AG10803 (cell line): ENCODE data around the gene DIS3L2.
A peak's percentile ranks its signal among the peaks of the same experiment; 100 is the strongest.

Experiments used
- DNase-seq: peaks from one replicate; pipeline ENCODE4 v3.0.0; 2010; ENCODE audit warnings: low read depth
- H3K4me3 ChIP-seq: 2 replicates; pipeline ENCODE4 v1.5.1; 2011; ENCODE audit warnings: mild to moderate bottlenecking, low read length, control low read depth
- TF ChIP-seq, protein P1 (sequence below): conservative IDR thresholded peaks from 2 replicates; pipeline ENCODE4 v1.5.1; 2011; ENCODE audit warnings: mild to moderate bottlenecking, low read length, control low read depth, inconsistent platforms

The DIS3L2 gene

DNA sequence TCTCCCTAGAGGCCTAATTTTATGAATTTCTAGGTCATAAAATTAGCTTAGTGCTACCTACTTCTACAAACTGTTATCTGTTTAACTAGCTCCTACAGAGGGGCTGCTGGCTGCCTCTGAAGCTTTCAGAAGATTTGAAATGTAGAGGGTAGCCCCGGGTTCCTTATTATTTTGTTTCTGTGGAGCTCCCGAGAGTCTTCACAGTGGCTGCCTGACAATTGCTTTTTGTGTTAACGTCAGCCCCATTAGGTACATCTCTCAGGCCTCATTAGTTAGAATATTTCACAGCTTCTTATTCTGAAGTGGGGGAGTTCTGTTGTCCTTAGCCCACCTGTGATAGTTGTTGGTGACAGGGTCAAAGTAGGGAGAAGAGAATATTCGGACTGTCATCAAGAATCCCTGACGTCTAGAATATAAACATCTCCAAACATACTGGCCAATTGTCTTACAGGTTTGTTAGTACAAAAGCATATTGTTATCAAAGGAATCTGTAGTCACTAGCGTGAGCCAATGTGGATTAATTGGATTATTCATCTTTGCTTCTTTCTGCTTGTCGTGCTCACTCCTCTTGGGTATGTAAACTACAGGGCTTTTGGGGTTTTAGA, 77.5 kb downstream of the DIS3L2 start:
- DNase-seq: no peak
- TF ChIP-seq, protein P1, sequence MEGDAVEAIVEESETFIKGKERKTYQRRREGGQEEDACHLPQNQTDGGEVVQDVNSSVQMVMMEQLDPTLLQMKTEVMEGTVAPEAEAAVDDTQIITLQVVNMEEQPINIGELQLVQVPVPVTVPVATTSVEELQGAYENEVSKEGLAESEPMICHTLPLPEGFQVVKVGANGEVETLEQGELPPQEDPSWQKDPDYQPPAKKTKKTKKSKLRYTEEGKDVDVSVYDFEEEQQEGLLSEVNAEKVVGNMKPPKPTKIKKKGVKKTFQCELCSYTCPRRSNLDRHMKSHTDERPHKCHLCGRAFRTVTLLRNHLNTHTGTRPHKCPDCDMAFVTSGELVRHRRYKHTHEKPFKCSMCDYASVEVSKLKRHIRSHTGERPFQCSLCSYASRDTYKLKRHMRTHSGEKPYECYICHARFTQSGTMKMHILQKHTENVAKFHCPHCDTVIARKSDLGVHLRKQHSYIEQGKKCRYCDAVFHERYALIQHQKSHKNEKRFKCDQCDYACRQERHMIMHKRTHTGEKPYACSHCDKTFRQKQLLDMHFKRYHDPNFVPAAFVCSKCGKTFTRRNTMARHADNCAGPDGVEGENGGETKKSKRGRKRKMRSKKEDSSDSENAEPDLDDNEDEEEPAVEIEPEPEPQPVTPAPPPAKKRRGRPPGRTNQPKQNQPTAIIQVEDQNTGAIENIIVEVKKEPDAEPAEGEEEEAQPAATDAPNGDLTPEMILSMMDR: no peak

GRCh38 chr2:232042911-232043574, 81.5 kb downstream of the DIS3L2 start:
- no peak overlapping the region for H3K4me3 ChIP-seq
- DNase-seq: peak; percentile 14
- TF ChIP-seq, protein P1: no peak

More for the DNA sequence above, 77.5 kb downstream of the DIS3L2 start:
- no peak overlapping the region for H3K4me3 ChIP-seq

- H3K4me3 ChIP-seq: no peak overlapping the region
- TF ChIP-seq, protein P1: no peak
- DNase-seq: no peak
Measured at GRCh38 chr2:232043966-232044365, 82.5 kb downstream of the DIS3L2 start.

- TF ChIP-seq, protein P1: no peak
- H3K4me3 ChIP-seq: no peak overlapping the region
- no peak for DNase-seq
Measured at GRCh38 chr2:232049350-232049749, 87.8 kb downstream of the DIS3L2 start.

DNA sequence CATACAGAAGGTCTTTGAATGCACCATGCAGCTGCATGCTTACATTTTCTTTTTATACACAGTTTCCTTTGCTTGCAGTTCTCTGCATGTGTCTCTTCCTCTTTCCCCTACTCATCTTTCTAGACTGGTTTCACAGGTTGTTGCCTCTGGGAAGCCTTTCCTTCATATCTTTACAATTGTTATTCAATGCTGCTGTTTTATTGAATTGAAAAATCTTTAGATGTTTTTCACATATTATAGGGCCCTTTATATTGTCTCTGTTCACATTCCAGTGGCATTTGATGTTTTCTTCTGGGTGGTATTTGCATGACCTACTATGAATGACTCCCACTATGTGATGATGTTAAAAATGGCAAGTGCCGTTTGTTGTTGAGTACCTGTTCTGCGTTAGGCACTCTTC, 91.1 kb downstream of the DIS3L2 start:
- TF ChIP-seq, protein P1: no peak
- DNase-seq: no peak
- no peak overlapping the region for H3K4me3 ChIP-seq

- no peak overlapping the region for H3K4me3 ChIP-seq
- TF ChIP-seq, protein P1: no peak
- DNase-seq: no peak
Measured at GRCh38 chr2:232053777-232054176, 92.3 kb downstream of the DIS3L2 start.
